SK-N-SH treated with all-trans-retinoic acid at 6 μM for 48 hours (cell line): ENCODE measurements around the gene TACC3.

ENCODE experiments used
- ARNTL ChIP-seq: fragments of 450-650 bp; formaldehyde crosslinking; IDR thresholded peaks from 2 replicates; pipeline ENCODE4 v1.5.0; 2020; ENCODE audit warnings: low read depth, mild to moderate bottlenecking, moderate library complexity, borderline replicate concordance
- CSDC2 ChIP-seq: fragments of 250-450 bp; sonication (Bioruptor Pico); IDR thresholded peaks from 2 replicates; pipeline ENCODE4 v1.5.0; 2020; ENCODE audit warnings: mild to moderate bottlenecking, moderate library complexity
- GLIS3 ChIP-seq: fragments of 250-450 bp; sonication (Bioruptor Pico); IDR thresholded peaks from 2 replicates; pipeline ENCODE4 v1.5.0; 2020; ENCODE audit warnings: mild to moderate bottlenecking, moderate library complexity
- RARB ChIP-seq: fragments of 250-450 bp; sonication (Bioruptor Pico); IDR thresholded peaks from 2 replicates; pipeline ENCODE4 v1.8.0; 2021; ENCODE audit warnings: mild to moderate bottlenecking, moderate library complexity
- SNAI2 ChIP-seq: fragments of 250-450 bp; sonication (Bioruptor Pico); IDR thresholded peaks from 2 replicates; pipeline ENCODE4 v1.5.0; 2020; ENCODE audit warnings: mild to moderate bottlenecking, moderate library complexity
- TOX ChIP-seq: fragments of 250-450 bp; sonication (Bioruptor Pico); IDR thresholded peaks from 2 replicates; pipeline ENCODE4 v1.8.0; 2021; ENCODE audit warnings: mild to moderate bottlenecking, moderate library complexity, borderline replicate concordance
- ZFP30 ChIP-seq: fragments of 450-650 bp; formaldehyde crosslinking; IDR thresholded peaks from 2 replicates; pipeline ENCODE4 v1.5.0; 2022; ENCODE audit warnings: mild to moderate bottlenecking, moderate library complexity
- ZNF70 ChIP-seq: fragments of 450-650 bp; formaldehyde crosslinking; IDR thresholded peaks from 2 replicates; pipeline ENCODE4 v1.5.0; 2020; ENCODE audit warnings: mild to moderate bottlenecking, moderate library complexity
- TF ChIP-seq, protein P1 (sequence below): fragments of 250-450 bp; sonication (Bioruptor Pico); IDR thresholded peaks from 2 replicates; pipeline ENCODE4 v1.5.0; 2020; ENCODE audit warnings: mild to moderate bottlenecking, moderate library complexity
- TF ChIP-seq, protein P2 (sequence below): fragments of 250-450 bp; sonication (Bioruptor Pico); IDR thresholded peaks from 2 replicates; pipeline ENCODE4 v1.5.1; 2021; ENCODE audit warnings: mild to moderate bottlenecking, moderate library complexity
- TF ChIP-seq, protein P3 (sequence below): fragments of 250-450 bp; sonication (Bioruptor Pico); IDR thresholded peaks from 2 replicates; pipeline ENCODE4 v1.8.0; 2020; ENCODE audit warnings: mild to moderate bottlenecking, moderate library complexity, borderline replicate concordance
- TF ChIP-seq, protein P4 (sequence below): fragments of 250-450 bp; sonication (Bioruptor Pico); IDR thresholded peaks from 2 replicates; pipeline ENCODE4 v1.8.0; 2021; ENCODE audit warnings: low read depth, mild to moderate bottlenecking, moderate library complexity, borderline replicate concordance

DNA sequence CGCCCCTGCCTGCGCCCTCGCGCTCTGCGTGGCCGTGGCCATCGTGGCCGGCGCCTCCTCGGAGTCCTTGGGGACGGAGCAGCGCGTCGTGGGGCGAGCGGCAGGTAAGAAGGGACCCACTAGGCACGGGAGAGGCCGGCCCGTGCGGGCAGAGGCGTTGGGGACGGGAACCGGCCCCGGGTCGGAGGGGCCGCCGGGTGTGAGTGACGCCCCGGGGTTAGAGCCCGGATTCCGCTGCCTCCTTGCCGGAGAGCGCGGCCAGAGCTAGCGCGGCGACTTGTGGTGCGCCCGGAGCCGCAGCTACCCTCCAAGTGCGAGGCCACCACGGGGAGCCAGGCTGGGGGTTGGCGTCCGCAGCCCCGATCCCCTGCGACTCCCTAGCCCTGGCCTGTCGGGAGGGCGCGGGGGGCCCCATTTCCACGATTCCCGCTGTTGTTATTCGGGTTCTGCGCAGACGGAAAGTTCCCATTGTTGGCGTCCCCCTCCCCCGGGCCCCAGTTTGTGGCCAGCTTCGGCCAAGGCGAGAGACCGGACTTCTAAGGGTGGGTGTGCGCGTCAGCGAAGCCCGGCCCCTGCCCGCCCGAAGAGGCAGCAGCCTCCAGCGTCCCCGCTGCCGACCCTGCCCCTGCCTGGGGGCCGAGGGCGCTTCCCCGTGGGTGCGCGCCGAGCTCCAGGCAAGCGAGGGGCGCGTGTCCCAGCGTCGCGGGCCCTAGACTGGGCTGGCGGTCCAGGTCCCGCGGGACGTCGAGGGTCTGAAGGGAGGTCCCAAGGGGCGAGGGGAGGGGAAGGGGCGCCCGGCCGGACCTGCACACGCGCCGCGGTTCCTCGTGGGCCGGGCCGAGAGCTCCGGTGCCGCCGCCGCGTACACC, 72.9 kb downstream of the TACC3 start:
- TF ChIP-seq ZNF70 (CRISPR knock-in tag): no peak
- TF ChIP-seq, protein P1, sequence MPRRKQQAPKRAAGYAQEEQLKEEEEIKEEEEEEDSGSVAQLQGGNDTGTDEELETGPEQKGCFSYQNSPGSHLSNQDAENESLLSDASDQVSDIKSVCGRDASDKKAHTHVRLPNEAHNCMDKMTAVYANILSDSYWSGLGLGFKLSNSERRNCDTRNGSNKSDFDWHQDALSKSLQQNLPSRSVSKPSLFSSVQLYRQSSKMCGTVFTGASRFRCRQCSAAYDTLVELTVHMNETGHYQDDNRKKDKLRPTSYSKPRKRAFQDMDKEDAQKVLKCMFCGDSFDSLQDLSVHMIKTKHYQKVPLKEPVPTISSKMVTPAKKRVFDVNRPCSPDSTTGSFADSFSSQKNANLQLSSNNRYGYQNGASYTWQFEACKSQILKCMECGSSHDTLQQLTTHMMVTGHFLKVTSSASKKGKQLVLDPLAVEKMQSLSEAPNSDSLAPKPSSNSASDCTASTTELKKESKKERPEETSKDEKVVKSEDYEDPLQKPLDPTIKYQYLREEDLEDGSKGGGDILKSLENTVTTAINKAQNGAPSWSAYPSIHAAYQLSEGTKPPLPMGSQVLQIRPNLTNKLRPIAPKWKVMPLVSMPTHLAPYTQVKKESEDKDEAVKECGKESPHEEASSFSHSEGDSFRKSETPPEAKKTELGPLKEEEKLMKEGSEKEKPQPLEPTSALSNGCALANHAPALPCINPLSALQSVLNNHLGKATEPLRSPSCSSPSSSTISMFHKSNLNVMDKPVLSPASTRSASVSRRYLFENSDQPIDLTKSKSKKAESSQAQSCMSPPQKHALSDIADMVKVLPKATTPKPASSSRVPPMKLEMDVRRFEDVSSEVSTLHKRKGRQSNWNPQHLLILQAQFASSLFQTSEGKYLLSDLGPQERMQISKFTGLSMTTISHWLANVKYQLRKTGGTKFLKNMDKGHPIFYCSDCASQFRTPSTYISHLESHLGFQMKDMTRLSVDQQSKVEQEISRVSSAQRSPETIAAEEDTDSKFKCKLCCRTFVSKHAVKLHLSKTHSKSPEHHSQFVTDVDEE: no peak
- TF ChIP-seq ARNTL (CRISPR knock-in tag): no peak
- TF ChIP-seq, protein P2, sequence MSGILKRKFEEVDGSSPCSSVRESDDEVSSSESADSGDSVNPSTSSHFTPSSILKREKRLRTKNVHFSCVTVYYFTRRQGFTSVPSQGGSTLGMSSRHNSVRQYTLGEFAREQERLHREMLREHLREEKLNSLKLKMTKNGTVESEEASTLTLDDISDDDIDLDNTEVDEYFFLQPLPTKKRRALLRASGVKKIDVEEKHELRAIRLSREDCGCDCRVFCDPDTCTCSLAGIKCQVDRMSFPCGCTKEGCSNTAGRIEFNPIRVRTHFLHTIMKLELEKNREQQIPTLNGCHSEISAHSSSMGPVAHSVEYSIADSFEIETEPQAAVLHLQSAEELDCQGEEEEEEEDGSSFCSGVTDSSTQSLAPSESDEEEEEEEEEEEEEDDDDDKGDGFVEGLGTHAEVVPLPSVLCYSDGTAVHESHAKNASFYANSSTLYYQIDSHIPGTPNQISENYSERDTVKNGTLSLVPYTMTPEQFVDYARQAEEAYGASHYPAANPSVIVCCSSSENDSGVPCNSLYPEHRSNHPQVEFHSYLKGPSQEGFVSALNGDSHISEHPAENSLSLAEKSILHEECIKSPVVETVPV (CRISPR knock-in tag): no peak
- TF ChIP-seq, protein P3, sequence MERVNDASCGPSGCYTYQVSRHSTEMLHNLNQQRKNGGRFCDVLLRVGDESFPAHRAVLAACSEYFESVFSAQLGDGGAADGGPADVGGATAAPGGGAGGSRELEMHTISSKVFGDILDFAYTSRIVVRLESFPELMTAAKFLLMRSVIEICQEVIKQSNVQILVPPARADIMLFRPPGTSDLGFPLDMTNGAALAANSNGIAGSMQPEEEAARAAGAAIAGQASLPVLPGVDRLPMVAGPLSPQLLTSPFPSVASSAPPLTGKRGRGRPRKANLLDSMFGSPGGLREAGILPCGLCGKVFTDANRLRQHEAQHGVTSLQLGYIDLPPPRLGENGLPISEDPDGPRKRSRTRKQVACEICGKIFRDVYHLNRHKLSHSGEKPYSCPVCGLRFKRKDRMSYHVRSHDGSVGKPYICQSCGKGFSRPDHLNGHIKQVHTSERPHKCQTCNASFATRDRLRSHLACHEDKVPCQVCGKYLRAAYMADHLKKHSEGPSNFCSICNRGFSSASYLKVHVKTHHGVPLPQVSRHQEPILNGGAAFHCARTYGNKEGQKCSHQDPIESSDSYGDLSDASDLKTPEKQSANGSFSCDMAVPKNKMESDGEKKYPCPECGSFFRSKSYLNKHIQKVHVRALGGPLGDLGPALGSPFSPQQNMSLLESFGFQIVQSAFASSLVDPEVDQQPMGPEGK (CRISPR knock-in tag): no peak
- no peak for TF ChIP-seq GLIS3 (CRISPR knock-in tag)
- no peak for TF ChIP-seq ZFP30 (CRISPR knock-in tag)
- TF ChIP-seq TOX: no peak
- TF ChIP-seq SNAI2 (CRISPR knock-in tag): no peak
- TF ChIP-seq CSDC2 (CRISPR knock-in tag): no peak
- TF ChIP-seq, protein P4, sequence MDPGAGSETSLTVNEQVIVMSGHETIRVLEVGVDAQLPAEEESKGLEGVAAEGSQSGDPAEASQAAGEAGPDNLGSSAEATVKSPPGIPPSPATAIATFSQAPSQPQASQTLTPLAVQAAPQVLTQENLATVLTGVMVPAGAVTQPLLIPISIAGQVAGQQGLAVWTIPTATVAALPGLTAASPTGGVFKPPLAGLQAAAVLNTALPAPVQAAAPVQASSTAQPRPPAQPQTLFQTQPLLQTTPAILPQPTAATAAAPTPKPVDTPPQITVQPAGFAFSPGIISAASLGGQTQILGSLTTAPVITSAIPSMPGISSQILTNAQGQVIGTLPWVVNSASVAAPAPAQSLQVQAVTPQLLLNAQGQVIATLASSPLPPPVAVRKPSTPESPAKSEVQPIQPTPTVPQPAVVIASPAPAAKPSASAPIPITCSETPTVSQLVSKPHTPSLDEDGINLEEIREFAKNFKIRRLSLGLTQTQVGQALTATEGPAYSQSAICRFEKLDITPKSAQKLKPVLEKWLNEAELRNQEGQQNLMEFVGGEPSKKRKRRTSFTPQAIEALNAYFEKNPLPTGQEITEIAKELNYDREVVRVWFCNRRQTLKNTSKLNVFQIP (CRISPR knock-in tag): no peak
- no peak for TF ChIP-seq RARB (CRISPR knock-in tag)
